ENCODE measurements around the gene UCK1.

UCK1 gene

GRCh38 chr9:131559421-131560000 lies 28.4 kb upstream of the UCK1 start:
- Histone ChIP-seq H3K4me2 (ENCODE audit: low read depth, low read length, poor library complexity, severe bottlenecking) (no peak overlapping the region), H4K20me1 (ENCODE audit: low read depth, low read length) (no peaks in the 10 kb centered on the region), H3K79me2 (ENCODE audit: insufficient read depth, low read length) (no peaks in the 10 kb centered on the region), H3K27ac (ENCODE audit: low read depth, low read length) (no peak overlapping the region), H3K9me3 (ENCODE audit: insufficient read depth, low read length) (no peaks in the 10 kb centered on the region), H3K27me3 (ENCODE audit: low read length) (no peaks in the 10 kb centered on the region), H3K9ac (ENCODE audit: low read length) (no peak overlapping the region), H2AFZ (ENCODE audit: low read depth, low read length, severe bottlenecking) (no peak overlapping the region), H3K4me3 (ENCODE audit: insufficient read depth, low read length, poor library complexity, severe bottlenecking) (no peak overlapping the region), H3F3A (ENCODE audit: insufficient read depth) (no peaks in the 10 kb centered on the region), H3K36me3 (ENCODE audit: low read length) (no peaks in the 10 kb centered on the region), H3K9me2 (replicated peaks; ENCODE audit: insufficient read depth, low read length) (no peaks in the 10 kb centered on the region)
- no peak for TF ChIP-seq EZH2phosphoT487 (conservative IDR thresholded peaks at IDR 0.05; ENCODE audit: low read length)
- TF ChIP-seq CTCF (IDR thresholded peaks at IDR 0.05; ENCODE audit: insufficient read depth, low read length, poor library complexity, severe bottlenecking): no peak

DNA sequence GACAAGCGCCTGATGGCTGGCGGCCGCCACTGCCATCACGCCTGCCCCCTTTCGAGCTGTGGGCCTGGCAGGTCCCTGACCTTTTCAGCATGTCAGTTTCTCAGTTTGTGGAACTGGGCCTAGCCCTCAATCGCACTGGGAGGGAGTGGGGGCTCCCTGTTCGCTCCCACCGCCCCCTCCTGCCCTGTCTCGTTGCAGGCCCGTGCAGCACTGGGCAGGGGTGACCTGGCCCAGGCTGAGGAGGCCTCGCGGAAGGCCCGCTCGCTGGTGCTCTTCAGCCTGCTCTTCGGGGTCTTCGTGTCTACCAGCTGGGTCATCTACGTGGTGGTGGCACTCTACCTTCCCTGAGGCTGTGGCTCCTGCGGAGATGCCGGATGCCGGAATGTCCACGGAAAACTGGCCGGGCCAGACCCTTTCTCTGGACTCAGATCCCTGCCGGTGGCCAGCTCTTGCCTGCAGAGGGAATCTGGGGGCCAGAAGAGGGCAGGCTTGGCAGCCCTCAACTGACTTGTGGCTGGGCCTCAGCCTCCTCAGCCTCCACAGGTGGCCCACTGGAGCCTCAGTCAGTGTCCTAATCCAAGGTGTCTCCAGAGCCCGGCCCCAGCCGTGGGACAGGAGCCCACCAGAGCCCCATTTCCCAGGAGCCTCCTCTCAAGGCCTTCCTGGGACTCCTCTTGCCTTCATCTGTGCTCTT lies 26.9 kb upstream of the UCK1 start:
- Histone ChIP-seq H3K9ac (ENCODE audit: low read length) (no peak overlapping the region), H3F3A (ENCODE audit: insufficient read depth) (no peaks in the 10 kb centered on the region), H3K27me3 (ENCODE audit: low read length) (no peaks in the 10 kb centered on the region), H2AFZ (ENCODE audit: low read depth, low read length, severe bottlenecking) (no peak overlapping the region), H3K9me3 (ENCODE audit: insufficient read depth, low read length) (no peaks in the 10 kb centered on the region), H3K36me3 (ENCODE audit: low read length) (no peaks in the 10 kb centered on the region), H3K79me2 (ENCODE audit: insufficient read depth, low read length) (no peaks in the 10 kb centered on the region), H3K9me2 (replicated peaks; ENCODE audit: insufficient read depth, low read length) (no peaks in the 10 kb centered on the region), H4K20me1 (ENCODE audit: low read depth, low read length) (no peaks in the 10 kb centered on the region), H3K27ac (ENCODE audit: low read depth, low read length) (no peak overlapping the region), H3K4me2 (ENCODE audit: low read depth, low read length, poor library complexity, severe bottlenecking) (no peak overlapping the region), H3K4me3 (ENCODE audit: insufficient read depth, low read length, poor library complexity, severe bottlenecking) (no peak overlapping the region)
- no peak for TF ChIP-seq EZH2phosphoT487 (conservative IDR thresholded peaks at IDR 0.05; ENCODE audit: low read length)
- TF ChIP-seq CTCF (IDR thresholded peaks at IDR 0.05; ENCODE audit: insufficient read depth, low read length, poor library complexity, severe bottlenecking): no peak

GRCh38 chr9:131555841-131556673 lies 25.0 kb upstream of the UCK1 start:
- no peak for TF ChIP-seq CTCF (IDR thresholded peaks at IDR 0.05; ENCODE audit: insufficient read depth, low read length, poor library complexity, severe bottlenecking)
- TF ChIP-seq EZH2phosphoT487 (conservative IDR thresholded peaks at IDR 0.05; ENCODE audit: low read length): no peak
- Histone ChIP-seq H3K4me2 (ENCODE audit: low read depth, low read length, poor library complexity, severe bottlenecking) (no peak overlapping the region), H3K27me3 (ENCODE audit: low read length) (no peaks in the 10 kb centered on the region), H4K20me1 (ENCODE audit: low read depth, low read length) (no peaks in the 10 kb centered on the region), H2AFZ (ENCODE audit: low read depth, low read length, severe bottlenecking) (no peak overlapping the region), H3K9ac (ENCODE audit: low read length) (no peak overlapping the region), H3K36me3 (ENCODE audit: low read length) (no peaks in the 10 kb centered on the region), H3K27ac (ENCODE audit: low read depth, low read length) (no peak overlapping the region), H3K4me3 (ENCODE audit: insufficient read depth, low read length, poor library complexity, severe bottlenecking) (no peak overlapping the region), H3K79me2 (ENCODE audit: insufficient read depth, low read length) (no peaks in the 10 kb centered on the region), H3K9me3 (ENCODE audit: insufficient read depth, low read length) (no peaks in the 10 kb centered on the region), H3F3A (ENCODE audit: insufficient read depth) (no peaks in the 10 kb centered on the region), H3K9me2 (replicated peaks; ENCODE audit: insufficient read depth, low read length) (no peaks in the 10 kb centered on the region)
